EL (cell line): ENCODE results near the gene CFAP74.
"Not testable (repeated sequence)": the region's sequence is repeated elsewhere in the genome, so short reads cannot be mapped to it uniquely, and the experiment has no call there.

Source experiments
- DNase-seq: peaks from one replicate; pipeline ENCODE4 v3.0.0-alpha.2; 2016

CFAP74 gene

GRCh38 chr1:1986451-1987141 lies 17.0 kb downstream of the CFAP74 start:
- no peak for DNase-seq

- no peak for DNase-seq
Observed at GRCh38 chr1:1985375-1986050, 18.1 kb downstream of the CFAP74 start.

- no peak for DNase-seq
Observed at GRCh38 chr1:1984560-1985070, 19.0 kb downstream of the CFAP74 start.

- no peak for DNase-seq
Observed at GRCh38 chr1:1982379-1983232, 21.0 kb downstream of the CFAP74 start.

GRCh38 chr1:1981631-1982327 lies 21.8 kb downstream of the CFAP74 start:
- not testable (repeated sequence) for DNase-seq

GRCh38 chr1:1981142-1981500 lies 22.5 kb downstream of the CFAP74 start:
- no peak for DNase-seq

GRCh38 chr1:1980467-1981141 lies 23.0 kb downstream of the CFAP74 start:
- DNase-seq = no peak

- DNase-seq = no peak
Observed at GRCh38 chr1:1979482-1980165, 24.0 kb downstream of the CFAP74 start.

GRCh38 chr1:1978690-1979481 lies 24.7 kb downstream of the CFAP74 start:
- not testable (repeated sequence) for DNase-seq

- no peak for DNase-seq
Observed at GRCh38 chr1:1978108-1978507, 25.5 kb downstream of the CFAP74 start.

- no peak for DNase-seq
Observed at GRCh38 chr1:1976031-1976430, 27.6 kb downstream of the CFAP74 start.

GRCh38 chr1:1975535-1975934 lies 28.1 kb downstream of the CFAP74 start:
- no peak for DNase-seq

GRCh38 chr1:1974834-1975233 lies 28.8 kb downstream of the CFAP74 start:
- no peak for DNase-seq

GRCh38 chr1:1973716-1974642 lies 29.6 kb downstream of the CFAP74 start:
- DNase-seq = no peak

- DNase-seq = no peak
Observed at GRCh38 chr1:1972976-1973715, 30.4 kb downstream of the CFAP74 start.

GRCh38 chr1:1971688-1972087 lies 31.9 kb downstream of the CFAP74 start:
- no peak for DNase-seq

- no peak for DNase-seq
Observed at GRCh38 chr1:1971017-1971416, 32.6 kb downstream of the CFAP74 start.

- DNase-seq = no peak
Observed at GRCh38 chr1:1969953-1970716, 33.5 kb downstream of the CFAP74 start.
